Ascending aorta (tissue), 2 donors: Measurements from ENCODE around the gene IMPA2. TPM values are rescaled to one million over a fixed set of nuclear protein-coding genes. Genes with fewer than 3 reads are reported as not detected.

Experiments
- DNase-seq, 2 donors: peaks; one replicate each; pipeline ENCODE4 v3.0.0-alpha.2; 2019; ENCODE audit warnings: low spot score in 2 of 2
- H3K27ac ChIP-seq, 2 donors: fragments of 200-600 bp; sonication (generic); one replicate each; pipeline ENCODE4 v1.5.1; 2016 to 2017; ENCODE audit warnings: mild to moderate bottlenecking in 1 of 2
- H3K27me3 ChIP-seq: fragments of 200-600 bp; sonication (generic); one replicate; pipeline ENCODE4 v1.5.1; 2017
- H3K36me3 ChIP-seq, 2 donors: fragments of 200-600 bp; sonication (generic); one replicate each; pipeline ENCODE4 v1.5.1; 2016
- H3K4me1 ChIP-seq, 2 donors: fragments of 200-600 bp; sonication (generic); one replicate each; pipeline ENCODE4 v1.5.1; 2016 to 2017; ENCODE audit warnings: mild to moderate bottlenecking in 1 of 2
- H3K4me3 ChIP-seq, 2 donors: fragments of 200-600 bp; sonication (generic); one replicate each; pipeline ENCODE4 v1.5.1; 2016 to 2017; ENCODE audit warnings: mild to moderate bottlenecking in 1 of 2
- H3K9me3 ChIP-seq, 2 donors: fragments of 200-600 bp; sonication (generic); one replicate each; pipeline ENCODE4 v1.5.1; 2016
- CTCF ChIP-seq, 3 experiments: fragments of 200-600 bp in 2 of 3; fragments of 450-650 bp in 1 of 3; sonication (generic) in 2 of 3; IDR thresholded peaks; one replicate each; pipeline ENCODE4 v1.5.1; 2016 to 2019; ENCODE audit warnings: antibody characterized with exemption in 3 of 3, mild to moderate bottlenecking in 1 of 3, moderate library complexity in 1 of 3
- intact Hi-C: fragments of 100-400 bp; cut with DNase I; formaldehyde crosslinking; loops from one replicate; pipeline ENCODE4 v1.15.1; 2023
- total RNA-seq: library from RNA; depleted of rRNA; stranded (reverse); fragments of >200 nt; gene quantifications from one replicate; pipeline ENCODE4 v1.1.0, GENCODE V29; 2016

Gene IMPA2
- total RNA-seq, 1 donor from 2014 or later, result 43.4 TPM

- peaks cover 18 to 29% of the 10 kb centered on the region in 2 donors for H3K36me3 ChIP-seq
- intact Hi-C loops, result no loop called here
- no peak overlapping the region for H3K27ac ChIP-seq
These were observed 50.5 kb downstream of the IMPA2 start for GRCh38 chr18:12031846-12032245.

DNA sequence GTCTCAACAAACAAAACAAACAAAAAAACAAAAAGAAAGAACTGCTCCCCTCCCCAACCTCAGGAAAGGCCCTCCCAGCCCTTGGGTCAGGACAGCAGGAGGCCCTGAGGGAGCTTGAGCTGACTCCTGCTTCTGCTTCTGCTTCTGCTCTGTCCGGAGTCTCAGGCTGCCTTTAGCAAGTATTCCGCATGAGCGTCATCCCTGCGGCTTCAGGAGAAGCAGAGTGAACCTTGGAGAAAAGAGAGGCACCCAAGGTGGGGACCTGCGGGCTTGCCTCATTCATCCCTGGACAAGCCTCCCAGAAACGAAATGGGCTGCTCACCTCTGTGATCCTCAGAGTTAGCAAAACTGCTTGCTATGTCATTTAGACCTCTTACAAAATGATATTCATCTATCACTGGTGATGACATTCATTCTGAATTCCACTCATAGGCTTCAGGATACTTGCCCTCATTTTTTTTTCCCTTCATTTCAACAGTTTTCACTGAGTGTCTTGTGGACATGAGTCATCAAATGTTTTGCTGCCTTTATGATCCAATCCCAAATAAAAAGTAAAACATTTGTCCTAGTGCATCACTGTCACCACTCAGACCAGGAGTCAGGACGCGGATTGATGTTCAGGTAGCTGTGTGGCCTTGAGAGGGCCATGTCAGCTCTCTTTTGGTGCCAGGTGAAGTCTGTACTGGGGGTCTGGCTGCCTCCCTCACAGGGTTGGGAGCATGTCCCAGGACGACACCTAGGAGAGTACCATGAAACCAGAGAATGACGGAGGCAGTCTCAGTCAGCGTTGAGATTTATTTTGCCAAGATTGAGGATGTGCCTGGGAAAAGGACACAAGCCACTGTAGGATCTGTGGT, 51.7 kb downstream of the IMPA2 start:
- intact Hi-C loops, result no loop called here

More at GRCh38 chr18:12031846-12032245, 50.5 kb downstream of the IMPA2 start:
- Histone ChIP-seq H3K4me1 (no peaks in the 10 kb centered on the region), H3K4me3 (no peak overlapping the region), H3K9me3 (no peaks in the 10 kb centered on the region), H3K27me3 (no peaks in the 10 kb centered on the region)
- TF ChIP-seq CTCF (IDR thresholded peaks at IDR 0.05), result no peak
- no peak for DNase-seq

DNA sequence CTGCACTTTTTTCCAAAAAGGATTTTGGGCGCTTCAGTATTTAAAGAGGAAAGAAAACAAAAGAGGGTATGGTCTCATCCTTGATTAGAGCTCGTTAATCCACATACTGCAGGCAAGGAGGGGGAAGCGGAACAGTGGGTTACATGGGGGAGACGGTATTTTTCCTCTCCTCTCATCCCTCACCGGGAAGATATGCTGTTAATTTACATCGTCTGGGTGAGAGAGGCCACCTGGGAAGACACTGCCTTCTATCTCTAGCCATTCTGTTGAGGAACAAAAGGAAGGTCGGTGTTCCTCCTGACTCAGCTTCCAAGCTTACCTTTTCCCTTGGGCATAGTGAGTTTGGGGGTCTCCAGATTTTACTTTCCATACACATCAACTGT, 52.3 kb downstream of the IMPA2 start:
- H3K9me3 ChIP-seq, result no peaks in the 10 kb centered on the region
- intact Hi-C loops, result no loop called here
- H3K4me3 ChIP-seq, result no peak overlapping the region
- H3K36me3 ChIP-seq, result peaks cover 11 to 25% of the 10 kb centered on the region in 2 donors
- TF ChIP-seq CTCF (IDR thresholded peaks at IDR 0.05), result no peak
- H3K27ac ChIP-seq, result no peak overlapping the region
- no peaks in the 10 kb centered on the region for H3K4me1 ChIP-seq
- H3K27me3 ChIP-seq, result no peaks in the 10 kb centered on the region
- no peak for DNase-seq

More for the DNA sequence above, 51.7 kb downstream of the IMPA2 start:
- no peaks in the 10 kb centered on the region for H3K9me3 ChIP-seq
- TF ChIP-seq CTCF (IDR thresholded peaks at IDR 0.05), result no peak
- peaks cover 17 to 29% of the 10 kb centered on the region in 2 donors for H3K36me3 ChIP-seq
- H3K27me3 ChIP-seq, result no peaks in the 10 kb centered on the region
- no peak overlapping the region for H3K27ac ChIP-seq
- DNase-seq, result no peak
- H3K4me1 ChIP-seq, result no peaks in the 10 kb centered on the region
- no peak overlapping the region for H3K4me3 ChIP-seq

DNA sequence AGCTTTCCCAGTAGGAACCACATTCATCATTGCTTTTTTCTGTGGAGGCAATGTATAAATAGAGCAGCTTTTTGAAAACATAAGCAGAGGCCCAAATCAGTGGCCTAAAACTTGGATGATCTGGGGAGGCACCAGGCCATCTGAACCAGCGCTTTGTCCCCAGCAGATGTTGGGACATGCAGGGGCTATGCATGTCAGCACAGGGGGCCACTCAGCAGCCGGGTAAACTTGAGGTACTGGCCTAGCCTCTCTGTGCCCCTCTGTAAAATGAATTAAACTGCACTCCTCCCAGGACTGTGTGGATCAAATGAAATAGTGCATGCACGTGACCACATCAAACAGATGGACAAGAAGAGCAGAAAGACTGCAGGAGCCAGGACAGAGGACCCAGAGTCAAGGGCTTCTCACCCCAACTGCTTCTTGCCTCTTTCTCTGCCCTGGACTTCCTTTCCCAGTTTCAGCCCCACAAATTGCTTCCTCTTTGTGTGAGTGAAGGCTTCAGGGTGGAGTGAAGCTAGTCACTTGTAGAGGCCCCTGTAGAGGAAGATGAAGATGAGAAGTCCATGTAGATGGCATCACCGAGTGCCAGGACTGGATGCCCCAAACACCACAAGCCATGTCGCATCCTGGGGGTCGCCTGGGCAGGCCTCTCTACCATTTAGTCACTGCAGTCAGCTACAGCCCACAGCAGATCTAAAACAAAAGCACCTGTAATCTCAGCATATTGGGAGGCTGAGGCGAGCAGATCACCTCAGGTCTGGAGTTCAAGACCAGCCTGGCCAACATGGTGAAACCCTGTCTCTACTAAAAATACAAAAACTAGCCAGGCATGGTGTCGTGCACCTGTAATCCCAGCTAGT, 53.2 kb downstream of the IMPA2 start:
- intact Hi-C loops, result loop anchor here (5.0 kb wide), 1 partner anchor 377 kb away; no protein-coding TSS in a partner anchor
- no peak for DNase-seq
- Histone ChIP-seq H3K36me3 (peaks cover 7 to 18% of the 10 kb centered on the region in 2 donors), H3K4me1 (no peaks in the 10 kb centered on the region), H3K27me3 (no peaks in the 10 kb centered on the region), H3K9me3 (no peaks in the 10 kb centered on the region), H3K4me3 (no peak overlapping the region), H3K27ac (no peak overlapping the region)
- no peak for TF ChIP-seq CTCF (IDR thresholded peaks at IDR 0.05)

GRCh38 chr18:12035481-12035880, 54.2 kb downstream of the IMPA2 start:
- no peak for DNase-seq
- H3K27ac ChIP-seq, result no peak overlapping the region
- no peak overlapping the region for H3K4me3 ChIP-seq
- H3K27me3 ChIP-seq, result no peaks in the 10 kb centered on the region
- intact Hi-C loops, result loop anchor here (5.0 kb wide), 1 partner anchor 378 kb away; no protein-coding TSS in a partner anchor
- no peak for TF ChIP-seq CTCF (IDR thresholded peaks at IDR 0.05)
- H3K4me1 ChIP-seq, result no peaks in the 10 kb centered on the region
- peaks cover 2 to 9% of the 10 kb centered on the region in 2 donors for H3K36me3 ChIP-seq
- H3K9me3 ChIP-seq, result no peaks in the 10 kb centered on the region
